Measurements from ENCODE around the gene FGD2. TPM values are rescaled to one million over a fixed set of nuclear protein-coding genes. Genes with fewer than 3 reads are reported as not detected.

Gene FGD2
- total RNA-seq, 1 experiment from 2014 or later = 0.10 TPM

- intact Hi-C loops (cut with micrococcal nuclease) = no loop called here
- ChIA-PET RAD21 (ENCODE audit: low non-redundant PET in 1 of 2, low total read pairs in 2 of 2, uncharacterized antibody in 2 of 2, unreplicated experiment in 2 of 2) (no interaction called here), CTCF (no interaction called here), POLR2A (interaction anchor here (0.6 kb wide), 1 partner anchor 81 kb away, joined by 3 read pairs; no protein-coding TSS in a partner anchor)
- H3K4me3 ChIP-seq (replicated peaks in 1 of 2; ENCODE audit: low read depth in 1 of 2, low read length in 2 of 2) = no peak overlapping the region
- peak overlapping the region; percentile 35 for H3K27ac ChIP-seq (ENCODE audit: low read depth, low read length)
- peaks cover 50 to 71% of the 10 kb centered on the region in 2 experiments for H3K36me3 ChIP-seq (ENCODE audit: control insufficient read depth in 1 of 2, insufficient read depth in 2 of 2, low read length in 2 of 2)
- ATAC-seq (no peak), DNase-seq (ENCODE audit: low read depth, low spot score) (no peak)
- H3K27me3 ChIP-seq (ENCODE audit: insufficient read depth, low read length) = no peaks in the 10 kb centered on the region
- H3K9ac ChIP-seq (ENCODE audit: low read length) = no peak overlapping the region
- H2AFZ ChIP-seq (ENCODE audit: low read depth, low read length, poor library complexity, severe bottlenecking) = no peak overlapping the region
- no peak overlapping the region for H3K4me2 ChIP-seq (ENCODE audit: low read length)
- H3K4me1 ChIP-seq (ENCODE audit: control insufficient read depth in 1 of 2, insufficient read depth in 2 of 2, low read length in 2 of 2) = no peaks in the 10 kb centered on the region
- H4K20me1 ChIP-seq (ENCODE audit: insufficient read depth) = no peaks in the 10 kb centered on the region
- TF ChIP-seq ELF1 (IDR thresholded peaks at IDR 0.05; ENCODE audit: borderline replicate concordance, low read depth) (no peak), SIN3A (IDR thresholded peaks at IDR 0.05; ENCODE audit: low read depth) (no peak), EGR1 (IDR thresholded peaks at IDR 0.05; ENCODE audit: low read depth) (no peak), SRF (IDR thresholded peaks at IDR 0.05; ENCODE audit: low read depth) (no peak), YY1 (IDR thresholded peaks at IDR 0.05; ENCODE audit: extremely low read depth, insufficient replicate concordance, low read depth, low read length) (no peak), POLR2AphosphoS5 (IDR thresholded peaks at IDR 0.05; ENCODE audit: low read depth, low read length) (no peak), ZFX (IDR thresholded peaks at IDR 0.05) (no peak)
- TF ChIP-seq, protein P1, sequence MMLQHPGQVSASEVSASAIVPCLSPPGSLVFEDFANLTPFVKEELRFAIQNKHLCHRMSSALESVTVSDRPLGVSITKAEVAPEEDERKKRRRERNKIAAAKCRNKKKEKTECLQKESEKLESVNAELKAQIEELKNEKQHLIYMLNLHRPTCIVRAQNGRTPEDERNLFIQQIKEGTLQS (IDR thresholded peaks at IDR 0.05) = no peak
- no peaks in the 10 kb centered on the region; the same call in 1 of the 2 replicates for H3K79me2 ChIP-seq (ENCODE audit: insufficient read depth, low read length)
- no TSS peak for BruUV-seq (replicated peaks)
- H3K9me3 ChIP-seq (ENCODE audit: control insufficient read depth in 1 of 2, insufficient read depth in 1 of 2, low read depth in 1 of 2, low read length in 2 of 2) = no peaks in the 10 kb centered on the region
- H3K9me2 ChIP-seq (ENCODE audit: insufficient read depth) = no peaks in the 10 kb centered on the region
These were observed 35.2 kb upstream of the FGD2 start for GRCh38 chr6:36969988-36970891.
